GM19043 (cell line): Measurements from ENCODE around the gene USH2A.
"Not testable (repeated sequence)": the region's sequence is repeated elsewhere in the genome, so short reads cannot be mapped to it uniquely, and the experiment has no call there.

Source experiments
- ATAC-seq: cut with Tn5 transposase; IDR thresholded peaks from one replicate; pipeline ENCODE4 v1.9.1; 2021; ENCODE audit warnings: low read depth; ENCODE audit not compliant: unreplicated experiment

Gene USH2A

GRCh38 chr1:216057947-216058346 is 365.3 kb downstream of the USH2A start:
- no peak for ATAC-seq

- no peak for ATAC-seq
These were observed 366.2 kb downstream of the USH2A start for GRCh38 chr1:216057063-216057462.

GRCh38 chr1:216055004-216055403 is 368.2 kb downstream of the USH2A start:
- ATAC-seq = no peak

- no peak for ATAC-seq
These were observed 368.6 kb downstream of the USH2A start for GRCh38 chr1:216054600-216054999.

GRCh38 chr1:216051071-216051470 is 372.2 kb downstream of the USH2A start:
- no peak for ATAC-seq

GRCh38 chr1:216049741-216050430 is 373.4 kb downstream of the USH2A start:
- ATAC-seq = no peak

GRCh38 chr1:216047811-216048572 is 375.3 kb downstream of the USH2A start:
- ATAC-seq = no peak

- ATAC-seq = no peak
These were observed 376.9 kb downstream of the USH2A start for GRCh38 chr1:216046336-216046735.

- no peak for ATAC-seq
These were observed 377.8 kb downstream of the USH2A start for GRCh38 chr1:216045400-216045799.

GRCh38 chr1:216044538-216044937 is 378.7 kb downstream of the USH2A start:
- ATAC-seq = no peak

- ATAC-seq = no peak
These were observed 388.7 kb downstream of the USH2A start for GRCh38 chr1:216034506-216034905.

- no peak for ATAC-seq
These were observed 390.2 kb downstream of the USH2A start for GRCh38 chr1:216032961-216033614.

- no peak for ATAC-seq
These were observed 391.0 kb downstream of the USH2A start for GRCh38 chr1:216032284-216032683.

GRCh38 chr1:216028631-216029030 is 394.6 kb downstream of the USH2A start:
- no peak for ATAC-seq

GRCh38 chr1:216024546-216024945 is 398.7 kb downstream of the USH2A start:
- ATAC-seq = no peak

- ATAC-seq = peak; percentile 52
These were observed 402.4 kb downstream of the USH2A start for GRCh38 chr1:216020743-216021345.

GRCh38 chr1:216015116-216015515 is 408.1 kb downstream of the USH2A start:
- no peak for ATAC-seq

GRCh38 chr1:216014086-216014485 is 409.2 kb downstream of the USH2A start:
- ATAC-seq = no peak

GRCh38 chr1:216009456-216009855 is 413.8 kb downstream of the USH2A start:
- ATAC-seq = not testable (repeated sequence)

GRCh38 chr1:216005916-216006315 is 417.3 kb downstream of the USH2A start:
- peak; percentile 99 for ATAC-seq

- no peak for ATAC-seq
These were observed 430.6 kb downstream of the USH2A start for GRCh38 chr1:215992620-215993019.
